Uterus (tissue), 2 donors: Measurements from ENCODE around the gene CD48.

Experiments
- POLR2A ChIP-seq, 2 donors: fragments of 450-650 bp; IDR thresholded peaks; one replicate each; pipeline ENCODE4 v1.6.1; 2016; ENCODE audit warnings: antibody characterized with exemption in 2 of 2, mild to moderate bottlenecking in 1 of 2, moderate library complexity in 1 of 2
- TF ChIP-seq, protein P1 (sequence below), 4 experiments: fragments of 200-600 bp in 2 of 4; fragments of 450-650 bp in 2 of 4; sonication (generic) in 2 of 4; IDR thresholded peaks; one replicate each; pipeline ENCODE4 v1.5.1; 2016 to 2019; ENCODE audit warnings: antibody characterized with exemption in 4 of 4, mild to moderate bottlenecking in 2 of 4, moderate library complexity in 1 of 4

DNA sequence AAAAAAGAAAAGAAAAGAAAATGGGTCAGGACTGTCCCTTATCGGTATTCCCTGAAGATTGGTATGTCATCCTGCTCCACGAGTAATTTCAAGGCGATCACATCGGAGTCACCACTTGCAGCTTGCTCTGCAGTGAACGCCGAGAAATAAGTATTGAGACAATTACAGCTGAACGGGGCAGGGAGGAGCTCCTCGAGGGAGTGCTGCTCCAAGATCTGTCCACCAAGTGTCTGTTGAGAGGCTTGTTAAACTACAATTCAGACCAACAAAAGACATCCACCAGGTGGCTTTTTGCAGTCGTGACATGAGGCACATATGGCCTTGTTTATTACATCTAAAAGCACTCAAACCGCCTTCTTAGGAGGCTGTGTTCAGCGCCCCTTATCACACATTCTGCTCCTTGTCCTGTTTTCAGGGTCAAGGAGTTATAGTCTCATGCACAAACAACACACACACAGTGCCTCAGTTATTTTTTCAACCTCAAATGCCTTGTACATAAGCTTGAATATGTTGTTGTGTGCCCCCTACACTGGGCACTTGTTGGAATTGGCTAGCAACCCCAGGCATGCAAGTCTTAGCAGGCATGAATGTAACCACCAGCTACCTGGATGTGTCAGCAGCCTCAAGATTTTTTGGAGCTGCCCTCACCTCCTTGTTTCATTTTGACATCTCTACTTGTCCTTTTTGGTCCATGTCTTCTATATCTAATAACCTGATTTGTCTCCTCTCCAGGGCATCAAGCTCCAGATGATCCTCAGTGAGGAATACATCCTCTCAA is 13.0 kb upstream of the CD48 start:
- TF ChIP-seq POLR2A (IDR thresholded peaks at IDR 0.05): no peak
- TF ChIP-seq, protein P1, sequence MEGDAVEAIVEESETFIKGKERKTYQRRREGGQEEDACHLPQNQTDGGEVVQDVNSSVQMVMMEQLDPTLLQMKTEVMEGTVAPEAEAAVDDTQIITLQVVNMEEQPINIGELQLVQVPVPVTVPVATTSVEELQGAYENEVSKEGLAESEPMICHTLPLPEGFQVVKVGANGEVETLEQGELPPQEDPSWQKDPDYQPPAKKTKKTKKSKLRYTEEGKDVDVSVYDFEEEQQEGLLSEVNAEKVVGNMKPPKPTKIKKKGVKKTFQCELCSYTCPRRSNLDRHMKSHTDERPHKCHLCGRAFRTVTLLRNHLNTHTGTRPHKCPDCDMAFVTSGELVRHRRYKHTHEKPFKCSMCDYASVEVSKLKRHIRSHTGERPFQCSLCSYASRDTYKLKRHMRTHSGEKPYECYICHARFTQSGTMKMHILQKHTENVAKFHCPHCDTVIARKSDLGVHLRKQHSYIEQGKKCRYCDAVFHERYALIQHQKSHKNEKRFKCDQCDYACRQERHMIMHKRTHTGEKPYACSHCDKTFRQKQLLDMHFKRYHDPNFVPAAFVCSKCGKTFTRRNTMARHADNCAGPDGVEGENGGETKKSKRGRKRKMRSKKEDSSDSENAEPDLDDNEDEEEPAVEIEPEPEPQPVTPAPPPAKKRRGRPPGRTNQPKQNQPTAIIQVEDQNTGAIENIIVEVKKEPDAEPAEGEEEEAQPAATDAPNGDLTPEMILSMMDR (IDR thresholded peaks at IDR 0.05): no peak
